ENCODE measurements around the gene RBFOX2. TPM values are rescaled to one million over a fixed set of nuclear protein-coding genes. Genes with fewer than 3 reads are reported as not detected.

The RBFOX2 gene
- polyA plus RNA-seq, 1 donor = 143 TPM

DNA sequence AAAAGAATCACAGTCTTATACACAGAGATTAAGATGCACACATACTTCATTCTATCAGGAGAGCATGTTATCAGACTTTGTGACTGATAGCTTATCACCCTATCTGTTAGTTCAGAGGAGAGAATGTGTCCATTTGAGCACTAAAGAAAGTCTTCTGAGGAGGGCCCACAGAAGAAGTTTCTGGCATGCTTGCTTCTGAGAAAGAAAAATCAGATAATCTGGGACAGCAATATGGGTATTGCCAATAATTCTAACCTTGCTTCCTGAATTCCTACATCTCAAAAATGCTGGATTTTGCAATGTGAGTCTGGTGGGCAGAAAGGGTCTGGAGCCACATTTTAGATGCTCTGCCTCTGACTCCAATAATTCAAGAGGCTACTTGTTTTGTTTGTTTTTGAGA is 128.9 kb downstream of the RBFOX2 start:
- DNase-seq = no peak

DNA sequence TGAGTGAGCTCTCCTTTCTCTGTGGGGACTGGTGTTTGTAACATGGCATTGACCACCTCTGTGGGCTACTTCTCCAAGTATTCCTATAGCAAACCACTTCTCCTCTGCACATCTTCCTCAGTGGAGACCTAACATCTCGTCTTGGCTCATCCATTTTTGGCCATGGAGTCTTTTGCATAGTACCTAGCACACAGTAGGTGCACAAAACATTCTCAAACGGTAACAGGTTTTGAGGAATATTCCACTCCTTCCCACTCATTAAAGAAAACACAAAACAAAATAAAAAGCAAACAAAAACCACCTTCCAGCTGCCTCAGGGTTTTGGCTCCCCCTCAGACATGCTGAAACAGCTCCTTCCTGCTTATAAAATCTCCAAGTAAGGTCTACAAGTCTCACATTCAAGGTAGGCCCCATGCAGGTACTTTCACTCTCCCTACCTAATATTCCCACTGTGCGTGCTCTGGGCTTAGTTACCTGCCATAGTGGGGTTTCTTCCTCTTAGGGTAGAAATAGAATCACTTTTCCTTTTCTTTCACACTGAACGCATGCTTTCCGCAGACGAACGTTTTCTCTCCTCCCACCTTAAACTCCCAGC is 132.4 kb downstream of the RBFOX2 start:
- DNase-seq = no peak

DNA sequence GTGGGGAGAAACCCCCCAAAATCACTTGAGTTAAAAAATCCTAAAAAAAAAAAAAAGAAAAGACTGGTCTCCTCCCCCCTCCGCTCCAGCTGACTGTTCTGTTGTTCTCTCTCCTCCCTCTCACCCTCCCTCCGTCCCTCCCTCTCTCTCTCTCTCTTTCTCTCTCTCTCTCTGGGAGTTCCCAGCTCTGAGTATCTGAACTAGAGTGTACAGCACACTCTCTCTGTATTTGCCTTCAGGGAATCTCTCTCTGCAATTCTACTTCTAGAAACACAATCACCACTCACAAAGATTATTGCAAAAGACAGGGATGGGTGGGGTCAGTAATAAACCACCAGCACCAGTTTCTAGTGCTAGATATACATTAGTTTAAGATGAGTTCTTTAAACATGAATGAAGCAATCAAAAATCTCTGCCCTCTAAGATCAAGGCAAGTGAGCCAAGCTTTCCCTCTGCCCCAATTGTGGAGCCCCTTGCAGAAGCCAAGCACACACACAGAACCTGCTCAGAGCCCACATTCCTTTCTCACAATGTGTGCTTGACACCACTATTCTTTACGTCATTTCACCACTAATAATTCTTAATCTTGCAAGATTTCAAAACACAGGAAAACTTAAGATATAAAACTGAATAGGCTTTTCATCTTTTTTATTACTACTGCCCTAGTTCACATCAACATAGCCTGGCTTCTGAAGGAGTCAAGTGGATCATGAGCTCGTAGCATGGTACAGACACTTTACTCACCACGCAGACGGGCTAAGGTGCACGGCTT is 133.5 kb downstream of the RBFOX2 start:
- peak; percentile 47 for DNase-seq

- no peak for DNase-seq
Observed at GRCh38 chr22:35894464-35894878, 134.2 kb downstream of the RBFOX2 start.

- peak; percentile 68 for DNase-seq
Observed at GRCh38 chr22:35893698-35894097, 134.9 kb downstream of the RBFOX2 start.

DNA sequence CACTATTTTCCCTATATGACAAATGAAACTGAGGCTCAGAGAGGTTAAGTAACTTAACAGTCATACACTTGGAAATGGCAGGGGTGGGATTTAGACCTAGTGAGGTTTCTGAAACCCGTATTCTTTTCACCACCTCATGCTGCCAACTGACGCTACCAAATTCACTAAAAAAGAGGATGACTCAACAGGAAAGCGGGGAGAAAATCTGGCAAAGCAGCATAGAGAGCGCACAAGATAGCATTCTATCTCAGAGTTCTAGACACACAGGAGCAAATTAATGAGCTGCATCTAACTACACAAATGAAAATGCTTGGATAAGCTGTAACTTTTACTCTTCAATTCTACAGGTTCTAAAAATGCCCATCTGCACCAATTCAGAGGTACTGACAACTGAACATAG is 136.4 kb downstream of the RBFOX2 start:
- DNase-seq = no peak

GRCh38 chr22:35891442-35891841 is 137.2 kb downstream of the RBFOX2 start:
- DNase-seq = no peak

DNA sequence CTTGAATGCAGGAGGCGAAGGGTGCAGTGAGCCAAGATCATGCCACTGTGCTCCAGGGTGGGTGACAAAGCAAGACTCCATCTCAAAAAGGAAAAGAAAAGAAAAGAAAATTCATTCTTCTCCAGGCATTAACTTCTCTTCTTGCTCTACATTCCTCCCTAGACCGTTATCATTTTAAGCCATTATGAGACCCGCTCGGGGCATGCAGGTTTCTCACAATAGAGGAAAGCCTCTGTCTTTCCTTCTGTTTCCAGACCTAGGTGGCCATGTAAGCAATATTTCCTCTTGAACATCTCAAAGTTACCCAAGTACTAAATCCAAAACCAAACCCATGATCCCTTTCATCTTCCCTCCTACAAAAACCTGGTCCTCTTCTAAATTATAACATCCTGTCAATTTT is 139.6 kb downstream of the RBFOX2 start:
- DNase-seq = no peak

- DNase-seq = no peak
Observed at GRCh38 chr22:35888181-35888870, 140.3 kb downstream of the RBFOX2 start.

- no peak for DNase-seq
Observed at GRCh38 chr22:35887296-35887875, 141.2 kb downstream of the RBFOX2 start.

DNA sequence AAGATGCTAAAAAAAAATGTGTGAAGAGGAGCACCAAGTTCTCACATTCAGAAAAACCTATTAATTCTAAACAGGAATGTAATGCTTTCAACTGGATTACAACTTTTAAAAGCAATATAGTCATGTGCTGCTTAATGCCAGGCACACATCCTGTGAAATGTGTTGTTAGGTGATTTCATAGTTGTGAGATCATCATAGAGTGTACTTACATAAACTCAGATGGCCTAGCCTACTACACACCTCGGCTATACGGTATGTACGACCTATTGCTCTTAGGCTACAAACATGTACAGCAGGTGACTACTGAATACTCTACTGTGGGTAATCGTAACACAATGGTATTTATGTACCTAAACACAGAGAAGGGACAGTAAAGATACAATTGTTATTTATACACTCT is 142.3 kb downstream of the RBFOX2 start:
- no peak for DNase-seq

GRCh38 chr22:35884529-35884928 is 144.1 kb downstream of the RBFOX2 start:
- no peak for DNase-seq

- no peak for DNase-seq
Observed at GRCh38 chr22:35883031-35883620, 145.5 kb downstream of the RBFOX2 start.

DNA sequence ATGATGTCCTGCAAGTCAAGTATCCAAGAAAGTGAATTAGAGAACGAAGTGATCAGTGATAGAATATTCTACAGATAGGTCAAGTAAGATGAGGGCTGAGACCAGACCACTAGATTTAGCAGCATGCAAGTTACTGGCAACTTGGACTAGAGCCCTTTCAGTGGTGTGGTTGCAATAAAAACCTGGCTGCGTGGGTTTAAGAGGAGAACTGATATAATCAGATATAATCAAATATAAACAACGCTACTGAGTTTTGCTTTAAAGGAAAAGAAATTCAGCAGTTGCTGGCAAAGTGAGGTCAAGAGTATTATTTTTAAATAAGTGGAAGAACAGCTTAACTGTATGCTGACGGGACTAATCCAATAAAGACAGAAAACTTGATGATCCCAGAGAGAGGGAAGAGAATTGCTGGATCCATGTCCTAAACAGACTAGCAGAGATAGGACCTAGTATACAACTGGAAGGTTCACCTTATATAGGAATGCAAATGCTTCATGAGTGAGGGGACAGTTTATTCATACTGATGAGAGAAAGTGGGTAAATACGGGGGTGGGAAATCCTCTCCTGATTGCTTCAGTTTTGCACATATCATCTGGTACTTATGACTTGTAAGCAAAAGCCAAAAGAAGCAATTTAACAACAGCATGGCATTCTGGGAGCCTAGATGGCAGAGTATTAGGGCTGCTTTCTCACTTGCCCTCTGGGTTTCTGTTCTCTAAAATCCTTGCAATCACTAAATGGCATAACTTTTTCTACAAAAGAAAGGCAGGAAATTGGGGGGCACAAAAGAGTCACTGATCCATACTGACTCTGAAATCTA is 146.2 kb downstream of the RBFOX2 start:
- DNase-seq = no peak

DNA sequence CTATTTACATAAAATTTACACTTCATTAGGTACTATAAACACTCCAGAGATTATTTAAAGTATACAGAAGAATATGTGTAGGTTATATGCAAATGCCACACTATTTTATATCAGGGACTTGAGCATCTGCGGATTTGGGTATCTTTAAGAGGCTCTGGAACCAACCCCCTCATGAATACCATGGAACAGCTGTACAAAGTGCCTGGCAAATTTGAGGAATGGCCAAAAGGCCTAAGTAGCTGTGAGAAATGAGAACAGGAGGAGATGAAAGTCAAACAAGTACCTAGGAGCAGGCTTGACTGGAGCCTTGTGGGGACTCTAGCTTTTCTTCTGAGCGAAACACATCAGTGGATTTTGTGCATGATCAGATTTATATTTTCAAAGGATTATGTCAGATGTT is 149.3 kb downstream of the RBFOX2 start:
- DNase-seq = no peak

GRCh38 chr22:35873426-35873825 is 155.2 kb downstream of the RBFOX2 start:
- DNase-seq = no peak

GRCh38 chr22:35872451-35872850 is 156.2 kb downstream of the RBFOX2 start:
- DNase-seq = no peak

DNA sequence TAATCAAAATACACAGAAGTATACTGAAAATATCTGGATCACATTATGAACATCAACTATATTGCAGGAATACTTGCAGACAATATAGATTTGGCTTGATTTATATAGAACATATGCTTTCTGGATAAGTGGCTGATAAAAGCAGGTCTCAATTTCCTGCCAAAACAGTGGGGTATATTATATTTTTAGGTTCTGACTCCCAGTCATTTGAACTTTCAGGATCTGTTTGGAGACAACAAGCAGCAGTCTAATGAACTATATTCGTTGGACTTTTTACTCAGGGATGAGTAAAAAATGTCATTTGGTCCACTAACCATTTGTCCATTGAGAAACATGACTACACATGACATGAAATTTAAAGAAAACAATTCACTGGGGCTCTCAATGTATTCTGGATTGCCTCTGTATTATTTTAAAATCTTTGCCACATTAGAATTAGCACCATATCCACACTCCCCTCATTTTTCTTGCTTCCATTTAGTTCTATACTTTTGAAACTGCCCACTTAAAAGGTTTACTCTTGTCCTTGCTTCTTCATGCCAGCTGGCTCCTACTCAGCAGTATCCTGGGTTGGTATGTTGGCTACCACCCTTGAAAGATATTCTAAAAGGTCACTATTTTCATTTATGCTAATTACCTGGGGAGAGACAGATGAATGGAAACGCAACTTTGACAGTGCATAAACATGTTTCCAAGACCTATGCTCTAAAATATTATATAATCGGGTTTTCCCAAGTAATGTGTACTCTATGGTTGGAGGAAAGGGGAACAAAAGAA is 157.9 kb downstream of the RBFOX2 start:
- DNase-seq = no peak

GRCh38 chr22:35868938-35869337 is 159.7 kb downstream of the RBFOX2 start:
- DNase-seq = no peak

GRCh38 chr22:35866651-35867050 is 162.0 kb downstream of the RBFOX2 start:
- DNase-seq = no peak

All from left kidney (tissue), 2 donors.